GM19193 (cell line): ENCODE data around the gene POC1B.

Source experiments
- POLR2A ChIP-seq: IDR thresholded peaks from 4 replicates; pipeline ENCODE4 v1.6.1; 2011; ENCODE audit not compliant: insufficient read depth, insufficient read length; ENCODE audit errors: extremely low read depth

The POC1B gene

GRCh38 chr12:89492883-89493282, 33.0 kb downstream of the POC1B start:
- no peak for TF ChIP-seq POLR2A

- TF ChIP-seq POLR2A = no peak
Measured at GRCh38 chr12:89490922-89491321, 34.9 kb downstream of the POC1B start.

- no peak for TF ChIP-seq POLR2A
Measured at GRCh38 chr12:89486264-89486663, 39.6 kb downstream of the POC1B start.

GRCh38 chr12:89484470-89484869, 41.4 kb downstream of the POC1B start:
- no peak for TF ChIP-seq POLR2A

GRCh38 chr12:89481213-89481914, 44.5 kb downstream of the POC1B start:
- TF ChIP-seq POLR2A = no peak

- TF ChIP-seq POLR2A = no peak
Measured at GRCh38 chr12:89479982-89480381, 45.9 kb downstream of the POC1B start.

GRCh38 chr12:89477633-89478279, 48.1 kb downstream of the POC1B start:
- no peak for TF ChIP-seq POLR2A

GRCh38 chr12:89476904-89477595, 48.8 kb downstream of the POC1B start:
- no peak for TF ChIP-seq POLR2A

- no peak for TF ChIP-seq POLR2A
Measured at GRCh38 chr12:89476232-89476631, 49.6 kb downstream of the POC1B start.

- TF ChIP-seq POLR2A = no peak
Measured at GRCh38 chr12:89475203-89475990, 50.5 kb downstream of the POC1B start.

GRCh38 chr12:89474615-89475014, 51.2 kb downstream of the POC1B start:
- no peak for TF ChIP-seq POLR2A

- TF ChIP-seq POLR2A = no peak
Measured at GRCh38 chr12:89472508-89472907, 53.3 kb downstream of the POC1B start.

- no peak for TF ChIP-seq POLR2A
Measured at GRCh38 chr12:89470741-89471509, 54.9 kb downstream of the POC1B start.

GRCh38 chr12:89469361-89469760, 56.5 kb downstream of the POC1B start:
- no peak for TF ChIP-seq POLR2A
